Measurements from ENCODE around the gene RALGAPB.

The RALGAPB gene

DNA sequence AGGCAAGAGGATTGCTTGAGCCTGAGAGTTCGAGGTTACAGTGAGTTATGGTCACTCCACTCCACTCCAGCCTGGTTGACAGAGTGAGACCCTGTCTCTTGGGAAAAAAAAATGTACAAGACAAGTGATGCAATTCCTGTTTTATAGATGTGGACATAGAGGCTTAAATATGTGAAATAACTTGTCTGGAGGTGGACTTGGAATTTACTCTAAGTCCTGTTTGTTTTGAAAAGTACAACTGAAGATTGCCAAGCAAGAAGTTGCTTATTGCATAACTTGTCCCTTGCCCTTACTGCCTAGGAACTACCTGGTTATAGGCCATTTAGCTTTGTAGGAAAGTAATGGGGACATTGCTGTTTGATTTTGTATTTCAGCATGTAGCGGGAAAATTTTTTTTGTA lies 82.3 kb downstream of the RALGAPB start:
- Histone ChIP-seq H3K9ac (ENCODE audit: low read depth, low read length) (no peak overlapping the region), H3K27me3 (ENCODE audit: insufficient read depth, low read length, poor library complexity) (no peaks in the 10 kb centered on the region), H3K79me2 (ENCODE audit: insufficient read depth, low read length) (no peaks in the 10 kb centered on the region), H4K20me1 (ENCODE audit: insufficient read depth, low read length) (no peaks in the 10 kb centered on the region), H3K36me3 (ENCODE audit: insufficient read depth, low read length) (peaks cover 98% of the 10 kb centered on the region), H3K4me2 (ENCODE audit: insufficient read depth, low read length) (no peak overlapping the region), H2AFZ (ENCODE audit: low read depth, low read length) (no peak overlapping the region), H3K27ac (ENCODE audit: low read length) (no peak overlapping the region), H3K9me3 (ENCODE audit: insufficient read depth, low read length, severe bottlenecking) (no peaks in the 10 kb centered on the region), H3K4me3 (ENCODE audit: low read depth in 1 of 2, low read length in 2 of 2) (no peak overlapping the region), H3K4me1 (ENCODE audit: insufficient read depth, low read length) (no peaks in the 10 kb centered on the region)
- TF ChIP-seq EZH2 (IDR thresholded peaks at IDR 0.05; ENCODE audit: borderline replicate concordance, low read depth, low read length, severe bottlenecking) (no peak), CTCF (IDR thresholded peaks at IDR 0.05; ENCODE audit: borderline replicate concordance, extremely low read depth, low read length, poor library complexity, severe bottlenecking) (no peak)
- ATAC-seq (ENCODE audit: insufficient read depth, low read depth) (no peak), DNase-seq (no peak)

GRCh38 chr20:38555395-38555794 lies 82.8 kb downstream of the RALGAPB start:
- Histone ChIP-seq H3K4me3 (ENCODE audit: low read depth in 1 of 2, low read length in 2 of 2) (no peak overlapping the region), H3K27me3 (ENCODE audit: insufficient read depth, low read length, poor library complexity) (no peaks in the 10 kb centered on the region), H3K9ac (ENCODE audit: low read depth, low read length) (no peak overlapping the region), H3K9me3 (ENCODE audit: insufficient read depth, low read length, severe bottlenecking) (no peaks in the 10 kb centered on the region), H4K20me1 (ENCODE audit: insufficient read depth, low read length) (no peaks in the 10 kb centered on the region), H3K4me2 (ENCODE audit: insufficient read depth, low read length) (no peak overlapping the region), H2AFZ (ENCODE audit: low read depth, low read length) (no peak overlapping the region), H3K27ac (ENCODE audit: low read length) (no peak overlapping the region), H3K4me1 (ENCODE audit: insufficient read depth, low read length) (no peaks in the 10 kb centered on the region), H3K36me3 (ENCODE audit: insufficient read depth, low read length) (peaks cover 98% of the 10 kb centered on the region), H3K79me2 (ENCODE audit: insufficient read depth, low read length) (no peaks in the 10 kb centered on the region)
- ATAC-seq (ENCODE audit: insufficient read depth, low read depth) (no peak), DNase-seq (no peak)
- TF ChIP-seq CTCF (IDR thresholded peaks at IDR 0.05; ENCODE audit: borderline replicate concordance, extremely low read depth, low read length, poor library complexity, severe bottlenecking) (no peak), EZH2 (IDR thresholded peaks at IDR 0.05; ENCODE audit: borderline replicate concordance, low read depth, low read length, severe bottlenecking) (no peak)

GRCh38 chr20:38557174-38557573 lies 84.5 kb downstream of the RALGAPB start:
- no peaks in the 10 kb centered on the region for H3K9me3 ChIP-seq (ENCODE audit: insufficient read depth, low read length, severe bottlenecking)
- no peaks in the 10 kb centered on the region for H3K4me1 ChIP-seq (ENCODE audit: insufficient read depth, low read length)
- DNase-seq (no peak), ATAC-seq (ENCODE audit: insufficient read depth, low read depth) (no peak)
- no peaks in the 10 kb centered on the region for H3K79me2 ChIP-seq (ENCODE audit: insufficient read depth, low read length)
- no peak overlapping the region for H3K4me2 ChIP-seq (ENCODE audit: insufficient read depth, low read length)
- no peak overlapping the region for H3K27ac ChIP-seq (ENCODE audit: low read length)
- H2AFZ ChIP-seq (ENCODE audit: low read depth, low read length): no peak overlapping the region
- no peak for TF ChIP-seq CTCF (IDR thresholded peaks at IDR 0.05; ENCODE audit: borderline replicate concordance, extremely low read depth, low read length, poor library complexity, severe bottlenecking)
- no peak for TF ChIP-seq EZH2 (IDR thresholded peaks at IDR 0.05; ENCODE audit: borderline replicate concordance, low read depth, low read length, severe bottlenecking)
- H3K9ac ChIP-seq (ENCODE audit: low read depth, low read length): no peak overlapping the region
- H3K4me3 ChIP-seq (ENCODE audit: low read depth in 1 of 2, low read length in 2 of 2): no peak overlapping the region
- H3K36me3 ChIP-seq (ENCODE audit: insufficient read depth, low read length): peaks cover 91% of the 10 kb centered on the region
- no peaks in the 10 kb centered on the region for H4K20me1 ChIP-seq (ENCODE audit: insufficient read depth, low read length)
- no peaks in the 10 kb centered on the region for H3K27me3 ChIP-seq (ENCODE audit: insufficient read depth, low read length, poor library complexity)

Measured in DND-41 (cell line).